HG02943 (cell line): ENCODE results near the gene LYZL4.

Experiments
- ATAC-seq: cut with Tn5 transposase; IDR thresholded peaks from one replicate; pipeline ENCODE4 v1.9.1; 2021; ENCODE audit warnings: mild to moderate bottlenecking, low read depth, moderate library complexity; ENCODE audit not compliant: unreplicated experiment

LYZL4 gene

GRCh38 chr3:42377681-42378080 lies 32.7 kb downstream of the LYZL4 start:
- no peak for ATAC-seq

- no peak for ATAC-seq
Measured at GRCh38 chr3:42376344-42376798, 34.0 kb downstream of the LYZL4 start.

GRCh38 chr3:42375121-42375800 lies 35.1 kb downstream of the LYZL4 start:
- ATAC-seq = no peak

- ATAC-seq = no peak
Measured at GRCh38 chr3:42371776-42372175, 38.6 kb downstream of the LYZL4 start.

- ATAC-seq = no peak
Measured at GRCh38 chr3:42369832-42370231, 40.6 kb downstream of the LYZL4 start.

GRCh38 chr3:42369304-42369703 lies 41.1 kb downstream of the LYZL4 start:
- ATAC-seq = no peak

- ATAC-seq = no peak
Measured at GRCh38 chr3:42368861-42369260, 41.5 kb downstream of the LYZL4 start.

GRCh38 chr3:42367903-42368302 lies 42.5 kb downstream of the LYZL4 start:
- no peak for ATAC-seq

- ATAC-seq = no peak
Measured at GRCh38 chr3:42366550-42366949, 43.9 kb downstream of the LYZL4 start.

- no peak for ATAC-seq
Measured at GRCh38 chr3:42357335-42357734, 53.1 kb downstream of the LYZL4 start.

GRCh38 chr3:42355612-42356011 lies 54.8 kb downstream of the LYZL4 start:
- ATAC-seq = no peak

- no peak for ATAC-seq
Measured at GRCh38 chr3:42353631-42354030, 56.8 kb downstream of the LYZL4 start.

GRCh38 chr3:42351207-42351606 lies 59.2 kb downstream of the LYZL4 start:
- ATAC-seq = no peak

GRCh38 chr3:42349765-42350594 lies 60.4 kb downstream of the LYZL4 start:
- no peak for ATAC-seq

- no peak for ATAC-seq
Measured at GRCh38 chr3:42347928-42348327, 62.5 kb downstream of the LYZL4 start.
